Erythroblast (primary cell): ENCODE measurements around the gene PELI3.

Experiments
- DNase-seq, 2 experiments: peaks; one replicate each; lab custom pipeline; 2025; lab: John Stamatoyannopoulos, UW
- GATA1 ChIP-seq: IDR thresholded peaks from 2 replicates; pipeline ENCODE4 v1.6.1; 2011; ENCODE audit warnings: low read depth, mild to moderate bottlenecking, control low read depth, low read length, moderate library complexity
- POLR2A ChIP-seq: IDR thresholded peaks from 2 replicates; pipeline ENCODE4 v1.6.1; 2011; ENCODE audit warnings: mild to moderate bottlenecking, low read length

Gene PELI3

GRCh38 chr11:66524304-66525040 is 57.8 kb downstream of the PELI3 start:
- DNase-seq, result no peak
- no peak for TF ChIP-seq POLR2A
- TF ChIP-seq GATA1, result no peak
